COLO829 (cell line): Measurements from ENCODE around the gene MAP1LC3A.

Experiments
- DNase-seq: peaks from one replicate; pipeline ENCODE4 v3.0.0; 2012; ENCODE audit warnings: low spot score

The MAP1LC3A gene

GRCh38 chr20:34529742-34530141 lies 28.8 kb upstream of the MAP1LC3A start:
- no peak for DNase-seq

DNA sequence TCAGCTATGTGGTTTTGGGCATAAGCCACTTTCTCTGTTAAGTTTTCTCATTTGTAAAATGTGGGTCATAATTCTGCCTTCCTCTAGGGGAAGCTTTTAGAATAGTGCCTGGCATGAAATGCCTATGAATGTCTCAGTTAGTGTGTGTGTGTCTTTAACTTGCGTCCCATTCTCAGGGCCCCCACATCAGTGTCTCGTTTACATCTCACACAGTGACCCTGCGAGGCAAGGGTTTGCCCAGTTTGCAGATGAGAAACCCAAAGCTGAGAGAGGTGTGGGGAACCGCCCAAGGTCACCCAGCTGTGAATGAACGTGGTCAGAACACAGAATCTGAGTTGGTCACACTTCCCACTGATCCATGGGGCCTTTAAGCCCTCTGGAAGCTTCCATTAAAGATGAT lies 28.2 kb upstream of the MAP1LC3A start:
- DNase-seq, result no peak

DNA sequence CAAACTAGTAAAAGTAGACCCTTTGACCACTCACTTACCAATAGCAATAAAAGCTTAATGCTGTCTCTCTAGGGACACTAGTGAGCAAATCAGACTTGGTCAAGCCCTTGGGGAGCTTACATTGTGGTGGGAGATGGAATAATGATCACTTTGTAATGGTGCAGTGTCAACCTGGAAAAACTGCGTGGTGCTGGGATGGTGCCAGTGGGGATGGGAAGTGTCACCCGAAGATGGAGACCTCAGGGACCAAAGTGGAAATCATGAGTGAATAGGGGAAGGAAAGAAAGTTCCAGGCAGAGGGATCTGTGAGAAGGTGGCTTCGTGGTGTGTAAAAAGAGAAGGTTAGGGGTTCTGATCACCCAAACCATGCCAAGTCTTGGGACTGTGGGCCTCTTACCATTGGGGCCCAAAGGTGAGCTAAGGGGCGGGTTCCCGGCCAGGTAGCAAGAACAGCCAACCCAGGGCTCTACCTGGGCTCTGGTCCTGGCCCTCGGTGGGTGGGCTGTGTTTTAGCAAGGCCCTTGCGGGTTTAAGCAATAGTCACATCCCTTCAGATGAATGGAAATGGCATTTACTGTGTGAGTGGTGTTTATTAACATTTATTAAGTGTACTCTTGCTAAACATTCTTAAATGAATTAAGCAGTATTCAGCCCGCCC lies 26.8 kb upstream of the MAP1LC3A start:
- no peak for DNase-seq

- DNase-seq, result no peak
These were observed 26.2 kb upstream of the MAP1LC3A start for GRCh38 chr20:34532320-34532719.

GRCh38 chr20:34532756-34533155 lies 25.8 kb upstream of the MAP1LC3A start:
- no peak for DNase-seq

GRCh38 chr20:34534391-34535165 lies 23.9 kb upstream of the MAP1LC3A start:
- DNase-seq, result no peak

- DNase-seq, result no peak
These were observed 23.1 kb upstream of the MAP1LC3A start for GRCh38 chr20:34535301-34535840.

DNA sequence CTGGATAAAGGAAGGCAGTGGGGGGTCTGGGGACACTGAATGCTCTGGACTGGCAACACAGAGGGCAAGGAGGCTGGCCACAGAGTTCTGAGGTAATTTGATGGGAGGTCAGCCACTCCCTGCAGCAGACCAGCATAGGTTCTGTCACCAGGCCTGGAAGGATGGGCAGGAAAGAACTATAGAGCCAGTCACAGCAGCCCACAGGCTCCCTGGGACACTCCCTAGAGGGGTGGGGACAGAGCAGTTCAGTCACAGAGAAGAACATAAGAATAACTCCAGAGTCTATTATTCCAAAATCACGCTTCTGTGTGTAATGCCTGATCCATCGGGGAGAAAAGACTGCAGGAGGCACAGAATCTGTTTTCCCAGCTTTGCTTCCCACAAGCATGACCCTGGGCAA lies 22.7 kb upstream of the MAP1LC3A start:
- no peak for DNase-seq

DNA sequence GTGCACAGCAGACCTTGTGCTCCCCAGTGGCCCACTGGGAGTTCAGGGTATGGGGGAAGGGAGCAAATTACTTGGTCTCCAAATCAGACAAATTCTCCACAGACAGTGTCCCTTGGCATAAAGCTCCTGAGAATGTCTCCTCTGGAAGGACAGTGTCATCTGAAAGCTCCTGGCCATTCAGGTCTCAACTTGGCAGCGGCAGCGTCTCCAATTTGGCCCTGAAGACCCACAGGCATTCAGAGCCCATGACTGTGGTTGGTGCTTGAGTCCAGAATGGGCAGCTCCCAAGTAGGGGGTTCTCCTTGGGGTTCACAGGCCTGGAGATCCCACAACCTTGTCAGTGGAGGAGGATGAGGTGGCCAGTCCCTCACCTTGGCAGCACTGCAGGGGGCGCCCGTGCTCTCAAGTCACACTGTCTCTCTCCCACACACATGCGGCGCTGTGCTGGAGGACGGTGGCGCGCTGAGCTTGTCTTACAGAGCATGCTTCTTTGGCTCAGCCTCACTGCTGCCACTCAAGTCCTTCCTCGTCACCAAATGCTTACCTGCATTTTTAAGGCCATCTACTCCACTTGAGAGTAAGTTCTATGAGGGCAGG lies 21.6 kb upstream of the MAP1LC3A start:
- no peak for DNase-seq

DNA sequence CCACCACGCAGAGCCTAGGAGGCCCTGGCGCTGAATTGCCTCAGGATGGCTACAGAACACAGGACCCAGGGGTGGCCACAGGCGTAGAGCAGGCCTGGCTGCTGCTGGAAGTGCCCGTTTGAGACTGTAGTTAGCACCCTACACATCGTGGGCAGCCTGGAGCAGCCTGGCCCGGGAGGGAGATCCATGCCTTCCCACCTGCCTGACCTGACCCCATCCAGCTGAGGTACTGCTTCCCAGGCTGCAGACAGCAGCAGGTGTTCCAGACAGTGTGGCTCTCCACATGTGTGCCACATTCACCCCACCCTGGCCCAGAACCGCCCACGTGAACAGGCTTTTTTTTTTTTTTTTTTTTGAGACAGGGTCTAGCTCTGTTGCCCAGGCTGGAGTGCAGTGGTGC lies 20.9 kb upstream of the MAP1LC3A start:
- DNase-seq, result no peak

DNA sequence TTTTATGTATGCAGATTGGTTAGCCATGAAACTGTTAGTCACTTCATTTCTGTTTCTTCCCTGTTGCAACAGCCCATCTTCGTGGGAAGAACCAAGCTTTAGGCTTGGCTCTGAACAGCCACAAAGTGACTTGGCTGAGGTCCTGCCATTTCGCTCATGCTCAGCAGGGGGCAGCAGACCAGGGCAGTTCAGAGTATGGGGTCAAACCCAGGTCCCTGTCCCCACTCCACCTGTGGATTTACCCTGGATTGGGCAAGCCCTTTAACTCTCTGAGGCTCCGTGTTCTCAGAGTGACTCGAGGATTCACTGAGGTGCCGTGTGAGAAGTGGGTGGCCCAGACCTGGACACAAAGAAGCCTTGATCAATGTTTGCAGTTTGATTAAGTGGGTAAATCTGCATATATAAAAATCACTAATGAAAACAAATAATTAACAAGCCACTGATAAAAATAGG lies 19.8 kb upstream of the MAP1LC3A start:
- DNase-seq, result peak; percentile 49

GRCh38 chr20:34539756-34540155 lies 18.8 kb upstream of the MAP1LC3A start:
- no peak for DNase-seq

DNA sequence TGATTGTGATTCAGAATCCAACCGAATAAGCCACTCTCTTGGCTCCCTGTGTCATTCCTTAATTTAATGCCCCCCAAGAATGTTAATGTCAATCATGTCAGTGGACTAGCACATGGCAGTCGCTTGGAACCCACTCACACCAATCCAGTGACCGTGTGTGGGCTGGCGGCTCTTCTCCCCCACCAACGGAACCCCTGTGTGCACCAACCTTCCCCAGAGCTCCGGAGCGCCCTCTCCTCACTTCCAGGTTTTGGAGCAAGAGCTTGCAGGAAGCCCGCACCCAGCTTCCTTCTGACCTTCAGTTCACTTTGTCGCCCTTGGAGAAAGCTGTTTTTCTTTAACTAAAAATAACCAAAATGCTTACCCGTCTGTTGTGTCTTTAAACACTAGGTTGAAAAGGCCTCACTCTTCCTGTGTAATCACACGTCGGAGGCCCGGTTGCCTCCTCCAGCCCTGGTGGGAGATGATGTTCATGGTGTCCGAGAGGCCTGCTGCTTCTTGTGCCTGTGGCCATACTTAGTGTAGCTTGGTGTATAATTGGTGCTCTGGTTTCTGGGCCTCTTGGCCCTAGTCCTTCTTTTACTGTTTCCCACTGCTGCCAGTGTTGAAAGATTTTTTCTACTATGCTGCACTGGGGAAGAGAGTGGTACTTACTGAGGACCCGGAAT lies 17.8 kb upstream of the MAP1LC3A start:
- no peak for DNase-seq

- DNase-seq, result no peak
These were observed 17.1 kb upstream of the MAP1LC3A start for GRCh38 chr20:34541264-34541901.

DNA sequence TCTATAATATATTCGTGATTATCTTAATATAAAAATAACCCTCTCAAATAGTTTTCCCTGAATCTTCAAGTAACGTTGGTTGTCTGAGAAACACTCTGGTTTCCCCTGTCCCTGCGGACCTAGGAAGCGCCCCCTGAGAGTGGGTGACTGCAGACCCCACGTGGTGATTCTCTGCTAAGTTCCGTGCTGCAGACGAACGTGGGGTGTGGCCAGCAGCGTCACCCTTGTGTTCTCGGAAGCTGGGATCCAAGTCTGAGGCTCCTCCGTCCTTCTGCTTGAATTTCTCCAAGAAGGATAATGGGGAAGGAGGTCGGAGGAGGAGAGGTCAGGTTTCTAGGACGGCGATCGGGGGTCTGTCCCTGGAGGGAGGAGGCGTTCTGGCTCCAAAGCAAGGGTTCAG lies 16.6 kb upstream of the MAP1LC3A start:
- DNase-seq, result no peak

GRCh38 chr20:34542439-34542838 lies 16.1 kb upstream of the MAP1LC3A start:
- no peak for DNase-seq

GRCh38 chr20:34543463-34544056 lies 15.0 kb upstream of the MAP1LC3A start:
- no peak for DNase-seq

DNA sequence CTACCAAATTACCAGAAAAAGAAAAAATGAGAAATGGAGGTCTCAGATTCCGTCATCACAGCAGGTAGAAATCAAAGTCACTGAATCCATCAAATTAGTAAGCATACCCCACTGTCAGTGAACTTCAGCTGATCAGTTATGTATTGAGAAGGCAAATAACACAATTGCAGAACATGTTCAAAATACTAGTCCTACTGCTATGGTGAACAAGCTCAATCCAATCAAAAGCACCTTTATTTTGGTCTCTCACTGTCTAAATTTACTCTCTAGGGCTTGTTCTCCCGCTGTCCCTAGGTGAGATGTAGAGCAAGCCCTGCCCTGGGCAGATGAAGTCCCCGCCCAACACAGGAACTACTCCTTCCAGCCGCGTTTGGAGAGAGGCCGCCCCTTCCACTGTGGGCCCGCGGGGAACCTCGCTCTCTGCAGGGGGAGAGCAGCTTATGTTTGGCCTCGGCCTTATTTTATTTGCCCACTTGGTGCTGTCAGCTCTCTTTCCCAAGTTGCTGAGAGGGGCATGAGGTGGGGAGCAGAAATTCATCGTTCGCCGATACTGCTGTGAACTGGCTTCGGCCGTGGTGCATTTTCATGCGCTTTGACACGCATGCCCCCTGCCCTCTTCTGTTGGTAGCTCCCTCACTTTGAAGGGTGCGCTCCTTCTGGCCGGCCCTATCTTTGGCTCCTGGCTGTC lies 14.3 kb upstream of the MAP1LC3A start:
- DNase-seq, result no peak

DNA sequence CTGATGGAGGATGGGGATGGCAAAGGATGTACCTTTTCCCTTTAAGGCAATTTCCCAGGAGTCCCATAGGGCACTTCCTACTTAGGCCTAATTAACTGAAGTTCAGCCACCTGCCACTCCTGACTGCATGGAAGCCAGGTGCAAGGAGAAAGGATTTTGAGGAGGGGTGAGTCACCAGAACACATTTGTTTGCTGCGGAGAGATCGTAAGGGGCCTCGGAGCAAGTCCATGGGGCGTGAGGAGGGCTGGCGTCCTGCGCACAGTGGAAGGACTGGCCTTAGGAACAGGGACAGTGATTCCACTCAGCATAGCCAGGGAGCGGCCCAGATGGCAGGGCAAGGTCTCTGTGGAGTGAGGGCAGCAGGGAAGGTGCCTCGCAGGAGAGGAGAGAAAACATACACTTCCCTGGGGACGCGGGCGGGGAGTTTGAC lies 11.8 kb upstream of the MAP1LC3A start:
- no peak for DNase-seq

GRCh38 chr20:34547844-34548613 lies 10.5 kb upstream of the MAP1LC3A start:
- no peak for DNase-seq
